K562 (cell line): ENCODE results near the gene CDYL2. TPM values are rescaled to one million over a fixed set of nuclear protein-coding genes. Genes with fewer than 3 reads are reported as not detected.

Experiments
- ATAC-seq: fragments of 200-7000 bp; cut with Tn5 transposase; 3 replicates; pipeline ENCODE4 v1.9.1; 2020; ENCODE audit warnings: moderate library complexity
- BruUV-seq: library from RNA; stranded (reverse); fragments of 400-500 nt; replicated peaks from 2 replicates; lab custom pipeline; 2021; lab: Mats Ljungman, UMichigan
- CTCF ChIA-PET: fragments of 300-600 bp; formaldehyde crosslinking; extraction: SDS; loops from one replicate; lab custom pipeline; 2021; ENCODE audit warnings: low intra/inter-chr PET ratio; lab: Yijun Ruan, JAX
- POLR2A ChIA-PET: fragments of 300-600, 350-650 bp; sonication (Branson Sonifier 250); formaldehyde crosslinking; extraction: SDS; loops from one replicate; lab custom pipeline; 2021; ENCODE audit warnings: antibody characterized with exemption, inconsistent platforms; lab: Yijun Ruan, JAX
- DNase-seq, 4 experiments: peaks; one replicate each; pipeline versions ENCODE4 v3.0.0 to v3.0.0-alpha.2; 2011 to 2018; ENCODE audit warnings: low spot score in 3 of 4, mixed read lengths in 3 of 4; ENCODE audit errors: extremely low read depth in 1 of 4
- FAIRE-seq: peaks from 2 replicates; lab custom pipeline; 2011; peaks lifted over from hg19 to GRCh38; lab: Jason Lieb, UNC
- H2AFZ ChIP-seq: 2 replicates; pipeline ENCODE4 v1.6.0; 2011; ENCODE audit warnings: low read depth, low read length, control low read depth, inconsistent platforms
- H3K27ac ChIP-seq: fragments of 200-600 bp; 3 replicates; pipeline ENCODE4 v1.8.0; 2011; ENCODE audit warnings: low read depth, mild to moderate bottlenecking, control low read depth, inconsistent platforms, low read length, moderate library complexity, mixed read lengths; ENCODE audit errors: extremely low read depth
- H3K27me3 ChIP-seq, 2 experiments: fragments of 300-600 bp in 1 of 2; 2 replicates in 1 of 2; 3 replicates in 1 of 2; pipeline versions ENCODE4 v1.6.0 to v1.8.0; 2011; ENCODE audit warnings: inconsistent platforms in 2 of 2, low read length in 2 of 2, mild to moderate bottlenecking in 1 of 2, mixed read lengths in 1 of 2, moderate library complexity in 1 of 2; ENCODE audit not compliant: control insufficient read depth in 2 of 2, insufficient read depth in 2 of 2
- H3K36me3 ChIP-seq: fragments of 300-600 bp; 3 replicates; pipeline ENCODE4 v1.8.0; 2011; ENCODE audit warnings: mild to moderate bottlenecking, low read length, inconsistent platforms; ENCODE audit not compliant: control insufficient read depth, insufficient read depth
- H3K4me1 ChIP-seq, 2 experiments: fragments of 200-600 bp in 1 of 2; replicated peaks in 1 of 2; 2 replicates in 1 of 2; 3 replicates in 1 of 2; pipeline versions ENCODE4 v1.5.1 to v1.8.0; 2011; ENCODE audit warnings: inconsistent platforms in 2 of 2, low read length in 2 of 2, mild to moderate bottlenecking in 1 of 2, mixed read lengths in 1 of 2, moderate library complexity in 1 of 2; ENCODE audit not compliant: control insufficient read depth in 2 of 2, insufficient read depth in 2 of 2
- H3K4me2 ChIP-seq: 2 replicates; pipeline ENCODE4 v1.6.1; 2011; ENCODE audit warnings: low read length, control low read depth, inconsistent platforms, mixed read lengths; ENCODE audit not compliant: insufficient read depth
- H3K4me3 ChIP-seq: fragments of 200-600 bp; sonication (generic), shearing (Covaris generic); 2 replicates; pipeline ENCODE4 v1.5.1; 2016; ENCODE audit warnings: control low read depth, inconsistent platforms
- H3K79me2 ChIP-seq: fragments of 200-600 bp; 3 replicates; pipeline ENCODE4 v1.8.0; 2011; ENCODE audit warnings: low read length, inconsistent platforms; ENCODE audit not compliant: control insufficient read depth, insufficient read depth
- H3K9ac ChIP-seq, 2 experiments: 2 replicates each; pipeline versions ENCODE4 v1.6.0 to v1.6.1; 2011; ENCODE audit warnings: low read depth in 2 of 2, low read length in 2 of 2, control low read depth in 1 of 2, inconsistent platforms in 1 of 2, mild to moderate bottlenecking in 1 of 2, mixed read lengths in 1 of 2; ENCODE audit not compliant: insufficient read depth in 1 of 2
- H3K9me1 ChIP-seq: one replicate; pipeline ENCODE4 v1.6.0; 2011; ENCODE audit warnings: inconsistent platforms, mild to moderate bottlenecking, low read length, moderate library complexity; ENCODE audit not compliant: control insufficient read depth, insufficient read depth
- H3K9me3 ChIP-seq: replicated peaks from 2 replicates; pipeline ENCODE4 v1.5.1; 2011; ENCODE audit warnings: low read depth, low read length, inconsistent platforms; ENCODE audit not compliant: control insufficient read depth, insufficient read depth
- H4K20me1 ChIP-seq: replicated peaks from 2 replicates; pipeline ENCODE4 v1.6.1; 2011; ENCODE audit warnings: low read length, inconsistent platforms, mixed read lengths; ENCODE audit not compliant: control insufficient read depth, insufficient read depth
- GTF2F1 ChIP-seq: IDR thresholded peaks from 2 replicates; pipeline ENCODE4 v1.6.1; 2011; ENCODE audit warnings: low read depth, low read length, improper control_type of control experiment
- POU5F1 ChIP-seq: fragments of 150-350 bp; IDR thresholded peaks from 2 replicates; pipeline ENCODE4 v1.6.1; 2014; ENCODE audit warnings: borderline replicate concordance, low read length, low read depth, mild to moderate bottlenecking; ENCODE audit not compliant: partially characterized antibody
- WGBS: fragments of 100-300 bp; shearing (Covaris generic); methylation state at CpG from one replicate; pipeline ENCODE4 v1.1.6; 2016; ENCODE audit warnings: low coverage, mixed read lengths; ENCODE audit not compliant: insufficient coverage; ENCODE audit errors: missing lambda C conversion rate; 5-methylcytosine and 5-hydroxymethylcytosine counted together
- in situ Hi-C: fragments of 300-500 bp; cut with MboI; formaldehyde crosslinking; loops from 4 replicates; pipeline ENCODE4 v1.15.0; 2018; ENCODE audit warnings: inconsistent platforms, mixed read lengths
- intact Hi-C: fragments of 100-400 bp; cut with micrococcal nuclease; formaldehyde crosslinking; loops from 2 replicates; pipeline ENCODE4 v1.14.2; 2022
- polyA plus RNA-seq, 8 experiments: library from polyadenylated mRNA; depleted of rRNA in 4 of 8; stranded (reverse) in 5 of 8; unstranded in 3 of 8; fragments of >200 nt; fragmentation: Nextera tagmentation in 2 of 8; fragmentation: Illumina TruSeq in 1 of 8; extraction: Ambion mirVana in 2 of 8; extraction: Trizol in 1 of 8; gene quantifications; 2 replicates each; pipeline versions ENCODE4 v1.2.1 to v1.2.3, GENCODE V29; 2011 to 2014; ENCODE audit warnings: inconsistent platforms in 1 of 8, missing spikeins in 1 of 8
- total RNA-seq, 7 experiments: library from RNA; depleted of rRNA in 6 of 7; stranded (reverse); fragments of >200 nt in 6 of 7; fragmentation: Illumina TruSeq in 2 of 7; extraction: Trizol in 2 of 7; gene quantifications; 2 replicates each; pipeline versions ENCODE4 v1.2.1 to v1.2.3, GENCODE V29; 2011 to 2021; ENCODE audit warnings: low replicate concordance in 1 of 7
- TF ChIP-seq, protein P1 (sequence below): fragments of 450-650 bp; IDR thresholded peaks from 2 replicates; pipeline ENCODE4 v1.6.1; 2014; ENCODE audit warnings: low read depth, mild to moderate bottlenecking, moderate library complexity, borderline replicate concordance
- TF ChIP-seq, protein P2 (sequence below): fragments of 450-650 bp; IDR thresholded peaks from 2 replicates; pipeline ENCODE4 v1.7.1; 2018; ENCODE audit warnings: mild to moderate bottlenecking, low read depth; ENCODE audit not compliant: partially characterized antibody
- TF ChIP-seq, protein P3 (sequence below): IDR thresholded peaks from 2 replicates; pipeline ENCODE4 v1.6.1; 2011; ENCODE audit not compliant: insufficient read length; ENCODE audit errors: extremely low read depth

Gene CDYL2
- total and polyA plus RNA-seq, 9 of the 15 experiments (the other 6 are each of a cell fraction or from before 2014, with no cell fraction given), result under 0.01 to 0.04 (median 0.01) TPM; not detected in 6

DNA sequence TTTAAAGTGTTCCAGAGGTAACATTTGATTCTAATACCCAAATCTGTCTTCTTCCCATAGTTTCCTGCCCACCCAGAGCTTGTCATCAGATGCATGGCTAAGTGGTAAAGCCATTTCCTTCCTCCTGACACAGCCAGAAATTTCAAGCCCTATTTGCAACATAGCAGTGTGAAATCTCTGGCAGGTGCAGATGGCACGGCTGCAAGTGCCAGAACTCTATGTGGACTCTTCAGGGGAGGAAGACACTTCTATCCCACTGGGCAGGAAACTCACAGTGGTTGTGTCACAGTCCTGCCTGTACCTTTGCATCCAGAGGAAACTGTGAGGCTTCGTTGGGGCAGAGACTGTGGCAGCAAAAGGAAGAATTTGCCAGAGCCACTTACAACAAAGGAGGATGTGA is 250.4 kb downstream of the CDYL2 start:
- H3K4me1 ChIP-seq, result no peaks in the 10 kb centered on the region
- no peak for DNase-seq
- WGBS, result 0% methylated on average over 2 of the region's 2 CpGs
- TF ChIP-seq POU5F1, result no peak
- peaks cover 0 to 6% of the 10 kb centered on the region in 2 experiments; a peak in 2 of 5 replicates for H3K27me3 ChIP-seq
- ATAC-seq, result no peak
- H3K9me1 ChIP-seq, result no peaks in the 10 kb centered on the region
- H3K4me3 ChIP-seq, result no peak overlapping the region
- no peak overlapping the region for H3K9ac ChIP-seq
- H3K36me3 ChIP-seq, result no peaks in the 10 kb centered on the region
- H3K27ac ChIP-seq, result no peak overlapping the region
- H4K20me1 ChIP-seq, result no peaks in the 10 kb centered on the region
- H2AFZ ChIP-seq, result no peak overlapping the region
- CTCF ChIA-PET, result no interaction called here
- intact Hi-C loops, result no loop called here
- POLR2A ChIA-PET, result interaction anchor here (0.6 to 0.8 kb wide), 3 partner anchors 12 to 1302 kb away, joined by 3 read pairs; no protein-coding TSS in a partner anchor
- no peak for FAIRE-seq
- in situ Hi-C loops, result no loop called here
- H3K4me2 ChIP-seq, result no peak overlapping the region
- H3K79me2 ChIP-seq, result no peaks in the 10 kb centered on the region
- no TSS peak for BruUV-seq
- H3K9me3 ChIP-seq, result no peaks in the 10 kb centered on the region

DNA sequence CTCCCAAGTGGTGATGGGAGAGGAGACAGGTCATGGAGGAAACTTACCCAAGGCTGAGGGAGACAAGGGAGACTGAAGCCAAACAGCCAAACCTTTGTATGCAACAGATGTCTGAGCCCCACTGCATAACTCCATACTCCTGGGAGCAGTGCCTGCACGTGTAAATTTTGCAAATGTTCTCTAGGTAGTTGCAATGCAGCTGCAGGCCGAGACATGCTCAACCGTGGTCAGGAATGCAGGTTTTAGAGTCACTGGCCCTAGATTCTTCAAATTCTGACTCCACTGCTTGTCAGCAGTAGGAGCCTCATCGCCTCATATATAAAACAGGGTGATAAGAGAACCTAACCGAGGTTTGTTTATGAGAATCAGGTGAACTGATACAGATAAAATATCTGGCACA is 252.1 kb downstream of the CDYL2 start:
- FAIRE-seq, result no peak
- TF ChIP-seq, protein P1, sequence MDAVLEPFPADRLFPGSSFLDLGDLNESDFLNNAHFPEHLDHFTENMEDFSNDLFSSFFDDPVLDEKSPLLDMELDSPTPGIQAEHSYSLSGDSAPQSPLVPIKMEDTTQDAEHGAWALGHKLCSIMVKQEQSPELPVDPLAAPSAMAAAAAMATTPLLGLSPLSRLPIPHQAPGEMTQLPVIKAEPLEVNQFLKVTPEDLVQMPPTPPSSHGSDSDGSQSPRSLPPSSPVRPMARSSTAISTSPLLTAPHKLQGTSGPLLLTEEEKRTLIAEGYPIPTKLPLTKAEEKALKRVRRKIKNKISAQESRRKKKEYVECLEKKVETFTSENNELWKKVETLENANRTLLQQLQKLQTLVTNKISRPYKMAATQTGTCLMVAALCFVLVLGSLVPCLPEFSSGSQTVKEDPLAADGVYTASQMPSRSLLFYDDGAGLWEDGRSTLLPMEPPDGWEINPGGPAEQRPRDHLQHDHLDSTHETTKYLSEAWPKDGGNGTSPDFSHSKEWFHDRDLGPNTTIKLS, result no peak
- TF ChIP-seq, protein P2, sequence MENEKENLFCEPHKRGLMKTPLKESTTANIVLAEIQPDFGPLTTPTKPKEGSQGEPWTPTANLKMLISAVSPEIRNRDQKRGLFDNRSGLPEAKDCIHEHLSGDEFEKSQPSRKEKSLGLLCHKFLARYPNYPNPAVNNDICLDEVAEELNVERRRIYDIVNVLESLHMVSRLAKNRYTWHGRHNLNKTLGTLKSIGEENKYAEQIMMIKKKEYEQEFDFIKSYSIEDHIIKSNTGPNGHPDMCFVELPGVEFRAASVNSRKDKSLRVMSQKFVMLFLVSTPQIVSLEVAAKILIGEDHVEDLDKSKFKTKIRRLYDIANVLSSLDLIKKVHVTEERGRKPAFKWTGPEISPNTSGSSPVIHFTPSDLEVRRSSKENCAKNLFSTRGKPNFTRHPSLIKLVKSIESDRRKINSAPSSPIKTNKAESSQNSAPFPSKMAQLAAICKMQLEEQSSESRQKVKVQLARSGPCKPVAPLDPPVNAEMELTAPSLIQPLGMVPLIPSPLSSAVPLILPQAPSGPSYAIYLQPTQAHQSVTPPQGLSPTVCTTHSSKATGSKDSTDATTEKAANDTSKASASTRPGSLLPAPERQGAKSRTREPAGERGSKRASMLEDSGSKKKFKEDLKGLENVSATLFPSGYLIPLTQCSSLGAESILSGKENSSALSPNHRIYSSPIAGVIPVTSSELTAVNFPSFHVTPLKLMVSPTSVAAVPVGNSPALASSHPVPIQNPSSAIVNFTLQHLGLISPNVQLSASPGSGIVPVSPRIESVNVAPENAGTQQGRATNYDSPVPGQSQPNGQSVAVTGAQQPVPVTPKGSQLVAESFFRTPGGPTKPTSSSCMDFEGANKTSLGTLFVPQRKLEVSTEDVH, result no peak
- TF ChIP-seq GTF2F1, result no peak
- TF ChIP-seq, protein P3, sequence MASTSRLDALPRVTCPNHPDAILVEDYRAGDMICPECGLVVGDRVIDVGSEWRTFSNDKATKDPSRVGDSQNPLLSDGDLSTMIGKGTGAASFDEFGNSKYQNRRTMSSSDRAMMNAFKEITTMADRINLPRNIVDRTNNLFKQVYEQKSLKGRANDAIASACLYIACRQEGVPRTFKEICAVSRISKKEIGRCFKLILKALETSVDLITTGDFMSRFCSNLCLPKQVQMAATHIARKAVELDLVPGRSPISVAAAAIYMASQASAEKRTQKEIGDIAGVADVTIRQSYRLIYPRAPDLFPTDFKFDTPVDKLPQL, result no peak
- Histone ChIP-seq H3K9me1 (no peaks in the 10 kb centered on the region), H3K79me2 (no peaks in the 10 kb centered on the region), H2AFZ (no peak overlapping the region), H3K4me3 (no peak overlapping the region), H3K9me3 (no peaks in the 10 kb centered on the region), H4K20me1 (no peaks in the 10 kb centered on the region), H3K27ac (no peak overlapping the region), H3K4me1 (no peaks in the 10 kb centered on the region), H3K27me3 (peaks cover 0 to 6% of the 10 kb centered on the region in 2 experiments; a peak in 2 of 5 replicates), H3K4me2 (no peak overlapping the region), H3K9ac (no peak overlapping the region), H3K36me3 (no peaks in the 10 kb centered on the region)
- in situ Hi-C loops, result no loop called here
- intact Hi-C loops, result no loop called here
- no peak for DNase-seq
- no TSS peak for BruUV-seq
- ChIA-PET CTCF (no interaction called here), POLR2A (no interaction called here)
- no peak for ATAC-seq
- 0% methylated on average over 5 of the region's 5 CpGs for WGBS
